K562 (cell line): Measurements from ENCODE around the gene TRIP6. TPM values are rescaled to one million over a fixed set of nuclear protein-coding genes. Genes with fewer than 3 reads are reported as not detected.

Experiments used
- KAT8 ChIP-seq: fragments of 450-650 bp; IDR thresholded peaks from 2 replicates; pipeline ENCODE4 v1.6.1; 2016; ENCODE audit warnings: low read depth, mild to moderate bottlenecking
- MAFG ChIP-seq: fragments of 450-650 bp; conservative IDR thresholded peaks from 2 replicates; pipeline ENCODE4 v1.6.1; 2016; ENCODE audit warnings: missing genetic modification characterization, missing compliant biosample characterization
- NFIX ChIP-seq: fragments of 250-450 bp; sonication (Bioruptor Pico); IDR thresholded peaks from 2 replicates; pipeline ENCODE4 v1.4.0; 2020; ENCODE audit warnings: low read depth, mild to moderate bottlenecking, moderate library complexity
- NR2C1 ChIP-seq, 2 experiments: fragments of 450-650 bp; IDR thresholded peaks; 2 replicates each; pipeline ENCODE4 v1.6.1; 2017; ENCODE audit warnings: mild to moderate bottlenecking in 2 of 2, antibody characterized with exemption in 1 of 2, inconsistent platforms in 1 of 2, missing compliant biosample characterization in 1 of 2, missing genetic modification characterization in 1 of 2
- NR2F6 ChIP-seq: fragments of 450-650 bp; formaldehyde crosslinking; IDR thresholded peaks from 2 replicates; pipeline ENCODE4 v1.4.0; 2020; ENCODE audit warnings: mild to moderate bottlenecking
- RBM17 ChIP-seq: fragments of 200-400 bp; formaldehyde crosslinking; IDR thresholded peaks from 2 replicates; pipeline ENCODE4 v1.6.1; 2017; ENCODE audit warnings: low read depth, mild to moderate bottlenecking, low read length, borderline replicate concordance
- SNAPC5 ChIP-seq: fragments of 250-450 bp; sonication (Bioruptor Pico); IDR thresholded peaks from 2 replicates; pipeline ENCODE4 v1.8.0; 2021; ENCODE audit warnings: moderate library complexity, mild to moderate bottlenecking, inconsistent platforms
- ZMIZ1 ChIP-seq, 2 experiments: fragments of 150-350 bp in 1 of 2; IDR thresholded peaks; 2 replicates each; pipeline ENCODE4 v1.6.1; 2012 to 2016; ENCODE audit warnings: low read depth in 2 of 2, low read length in 2 of 2, mild to moderate bottlenecking in 1 of 2, moderate library complexity in 1 of 2
- ZNF274 ChIP-seq: IDR thresholded peaks from 2 replicates; pipeline ENCODE4 v1.6.1; 2011; ENCODE audit warnings: low read depth, mild to moderate bottlenecking, low read length, moderate library complexity, borderline replicate concordance
- ZNF449 ChIP-seq: fragments of 250-450 bp; sonication (Bioruptor Pico); IDR thresholded peaks from 2 replicates; pipeline ENCODE4 v1.8.0; 2022; ENCODE audit warnings: moderate library complexity, mild to moderate bottlenecking, inconsistent platforms
- ZNF511 ChIP-seq: sonication (generic); formaldehyde crosslinking; IDR thresholded peaks from 2 replicates; pipeline ENCODE4 v1.8.0; 2022; ENCODE audit warnings: mild to moderate bottlenecking, missing genetic modification reagents
- ZNF583 ChIP-seq: fragments of 250-450 bp; sonication (Bioruptor Pico); IDR thresholded peaks from 2 replicates; pipeline ENCODE4 v1.4.0; 2020
- ZNF785 ChIP-seq: fragments of 250-450 bp; sonication (Bioruptor Pico); IDR thresholded peaks from 2 replicates; pipeline ENCODE4 v1.4.0; 2020; ENCODE audit warnings: mild to moderate bottlenecking
- polyA plus RNA-seq, 8 experiments: library from polyadenylated mRNA; depleted of rRNA in 4 of 8; stranded (reverse) in 5 of 8; unstranded in 3 of 8; fragments of >200 nt; fragmentation: Nextera tagmentation in 2 of 8; fragmentation: Illumina TruSeq in 1 of 8; extraction: Ambion mirVana in 2 of 8; extraction: Trizol in 1 of 8; gene quantifications; 2 replicates each; pipeline versions ENCODE4 v1.2.1 to v1.2.3, GENCODE V29; 2011 to 2014; ENCODE audit warnings: inconsistent platforms in 1 of 8, missing spikeins in 1 of 8
- total RNA-seq, 7 experiments: library from RNA; depleted of rRNA in 6 of 7; stranded (reverse); fragments of >200 nt in 6 of 7; fragmentation: Illumina TruSeq in 2 of 7; extraction: Trizol in 2 of 7; gene quantifications; 2 replicates each; pipeline versions ENCODE4 v1.2.1 to v1.2.3, GENCODE V29; 2011 to 2021; ENCODE audit warnings: low replicate concordance in 1 of 7

TRIP6 gene
- total and polyA plus RNA-seq, 9 of the 15 experiments (the other 6 are each of a cell fraction or from before 2014, with no cell fraction given) = 5.9 to 141 (median 54.0) TPM

GRCh38 chr7:100874577-100875355 lies 7.6 kb downstream of the TRIP6 start, which contains the start of gene SRRT (continued):
- TF ChIP-seq SNAPC5 (CRISPR knock-in tag) (no peak), KAT8 (peak; percentile 99), ZNF785 (no peak), NR2C1 (IDR thresholded peaks at IDR 0.05) (peak; percentile 29; the same call in 1 of the 2 replicates), NR2C1 (tag; IDR thresholded peaks at IDR 0.05) (peak; percentile 60; the same call in 1 of the 2 replicates), ZMIZ1 (IDR thresholded peaks at IDR 0.05; ENCODE audit: low read depth in 2 of 2, low read length in 2 of 2) (peak; percentile 0 to 54; a peak in 2 of 4 replicates), ZNF274 (no peak), NR2F6 (peak; percentile 92), ZNF511 (CRISPR knock-in tag) (peak; percentile 77), MAFG (no peak), RBM17 (no peak), NFIX (CRISPR knock-in tag) (no peak), ZNF449 (CRISPR knock-in tag) (peak; percentile 77; the same call in 1 of the 2 replicates), ZNF583 (peak; percentile 76)
